Limb (tissue), 2 donors: ENCODE data around the gene AKAP13.
A peak's percentile ranks its signal among the peaks of the same experiment; 100 is the strongest.

Source experiments
- DNase-seq, 2 donors: peaks; one replicate each; pipeline ENCODE4 v3.0.0-alpha.2; 2016; ENCODE audit errors: extremely low spot score in 2 of 2

AKAP13 gene

GRCh38 chr15:85725564-85725963 is 345.2 kb downstream of the AKAP13 start:
- DNase-seq, result no peak

GRCh38 chr15:85726454-85726853 is 346.1 kb downstream of the AKAP13 start:
- DNase-seq, result no peak

- no peak for DNase-seq
These were observed 346.7 kb downstream of the AKAP13 start for GRCh38 chr15:85727068-85727467.

GRCh38 chr15:85730001-85730820 is 349.8 kb downstream of the AKAP13 start:
- peak; percentile 46 to 71 for DNase-seq

- DNase-seq, result no peak
These were observed 353.0 kb downstream of the AKAP13 start for GRCh38 chr15:85733416-85733815.

GRCh38 chr15:85737061-85737460 is 356.7 kb downstream of the AKAP13 start:
- DNase-seq, result no peak

- no peak for DNase-seq
These were observed 360.6 kb downstream of the AKAP13 start for GRCh38 chr15:85741021-85741421.

- DNase-seq, result no peak
These were observed 361.3 kb downstream of the AKAP13 start for GRCh38 chr15:85741662-85742061.

GRCh38 chr15:85742186-85742821 is 361.9 kb downstream of the AKAP13 start:
- DNase-seq, result peak in 1 of 2 donors; percentile 47

GRCh38 chr15:85743392-85744055 is 363.1 kb downstream of the AKAP13 start:
- no peak for DNase-seq

GRCh38 chr15:85744579-85744978 is 364.2 kb downstream of the AKAP13 start:
- DNase-seq, result no peak

GRCh38 chr15:85745023-85745422 is 364.6 kb downstream of the AKAP13 start:
- DNase-seq, result no peak

GRCh38 chr15:85745525-85746150 is 365.2 kb downstream of the AKAP13 start:
- no peak for DNase-seq

GRCh38 chr15:85746641-85747040 is 366.2 kb downstream of the AKAP13 start:
- no peak for DNase-seq

- no peak for DNase-seq
These were observed 367.8 kb downstream of the AKAP13 start for GRCh38 chr15:85748176-85748575.

GRCh38 chr15:85748729-85749128 is 368.3 kb downstream of the AKAP13 start:
- DNase-seq, result peak in 1 of 2 donors; percentile 32

- DNase-seq, result peak; percentile 64 to 68
These were observed 369.1 kb downstream of the AKAP13 start for GRCh38 chr15:85749261-85750151.

GRCh38 chr15:85750319-85751290 is 370.2 kb downstream of the AKAP13 start:
- DNase-seq, result peak; percentile 72 to 75

GRCh38 chr15:85751291-85752123 is 371.1 kb downstream of the AKAP13 start:
- peak; percentile 17 to 65 for DNase-seq
